Measurements from ENCODE around the gene ACTMAP. TPM values are rescaled to one million over a fixed set of nuclear protein-coding genes. Genes with fewer than 3 reads are reported as not detected.

The ACTMAP gene
- total RNA-seq, 1 donor from 2014 or later = 9.6 TPM

DNA sequence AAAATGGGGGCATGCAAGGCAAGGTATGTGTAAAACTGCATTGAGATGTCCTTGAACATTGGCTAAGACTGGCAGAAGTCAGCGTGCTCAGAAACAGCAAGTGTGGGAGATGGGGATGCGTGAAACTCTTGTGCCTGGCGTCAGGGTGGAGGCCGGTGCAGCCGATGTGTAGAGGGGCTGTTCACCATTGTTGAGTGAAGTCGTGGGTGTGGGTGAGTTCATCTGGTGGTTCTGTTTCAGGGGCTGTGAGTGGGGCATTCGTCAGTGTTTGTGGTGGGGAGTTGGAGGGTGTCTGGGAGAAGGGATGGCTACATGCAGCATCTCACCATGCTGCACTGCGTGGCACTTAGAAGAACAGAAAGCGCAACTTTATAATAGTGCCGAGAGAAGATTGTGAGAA lies 13.7 kb upstream of the ACTMAP start:
- H3K36me3 Mint-ChIP-seq (ENCODE audit: low read depth, unreplicated experiment) = peaks cover 30% of the 10 kb centered on the region
- no peak for TF ChIP-seq EZH2 (IDR thresholded peaks at IDR 0.05; ENCODE audit: insufficient read depth, low read length)
- TF ChIP-seq, protein P1, sequence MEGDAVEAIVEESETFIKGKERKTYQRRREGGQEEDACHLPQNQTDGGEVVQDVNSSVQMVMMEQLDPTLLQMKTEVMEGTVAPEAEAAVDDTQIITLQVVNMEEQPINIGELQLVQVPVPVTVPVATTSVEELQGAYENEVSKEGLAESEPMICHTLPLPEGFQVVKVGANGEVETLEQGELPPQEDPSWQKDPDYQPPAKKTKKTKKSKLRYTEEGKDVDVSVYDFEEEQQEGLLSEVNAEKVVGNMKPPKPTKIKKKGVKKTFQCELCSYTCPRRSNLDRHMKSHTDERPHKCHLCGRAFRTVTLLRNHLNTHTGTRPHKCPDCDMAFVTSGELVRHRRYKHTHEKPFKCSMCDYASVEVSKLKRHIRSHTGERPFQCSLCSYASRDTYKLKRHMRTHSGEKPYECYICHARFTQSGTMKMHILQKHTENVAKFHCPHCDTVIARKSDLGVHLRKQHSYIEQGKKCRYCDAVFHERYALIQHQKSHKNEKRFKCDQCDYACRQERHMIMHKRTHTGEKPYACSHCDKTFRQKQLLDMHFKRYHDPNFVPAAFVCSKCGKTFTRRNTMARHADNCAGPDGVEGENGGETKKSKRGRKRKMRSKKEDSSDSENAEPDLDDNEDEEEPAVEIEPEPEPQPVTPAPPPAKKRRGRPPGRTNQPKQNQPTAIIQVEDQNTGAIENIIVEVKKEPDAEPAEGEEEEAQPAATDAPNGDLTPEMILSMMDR (IDR thresholded peaks at IDR 0.05; ENCODE audit: insufficient read depth, low read depth, low read length) = no peak
- no peaks in the 10 kb centered on the region for H3K9me3 ChIP-seq (ENCODE audit: insufficient read depth, low read depth, low read length)
- H3K36me3 ChIP-seq (ENCODE audit: insufficient read depth, low read length) = peaks cover 51% of the 10 kb centered on the region
- no peak overlapping the region for H2AFZ ChIP-seq (ENCODE audit: low read depth, low read length)
- H3K27me3 Mint-ChIP-seq (ENCODE audit: low read depth, unreplicated experiment) = no peaks in the 10 kb centered on the region
- H3K9ac ChIP-seq (ENCODE audit: low read length) = no peak overlapping the region
- H3K27ac Mint-ChIP-seq (ENCODE audit: unreplicated experiment) = no peak overlapping the region
- peaks cover 7% of the 10 kb centered on the region for H3K4me1 ChIP-seq (ENCODE audit: insufficient read depth, low read length)
- H3K4me3 Mint-ChIP-seq (ENCODE audit: unreplicated experiment) = no peak overlapping the region
- no peak overlapping the region for H3K4me3 ChIP-seq (ENCODE audit: insufficient read depth, low read depth, low read length)
- DNase-seq (ENCODE audit: low read depth) (no peak), FAIRE-seq (no peak)
- H3K27ac ChIP-seq (ENCODE audit: low read depth, low read length) = no peak overlapping the region
- peaks cover 6% of the 10 kb centered on the region for H3K4me1 Mint-ChIP-seq (ENCODE audit: low read depth, unreplicated experiment)
- H3K27me3 ChIP-seq (ENCODE audit: insufficient read depth, low read length) = no peaks in the 10 kb centered on the region
- no peak overlapping the region for H3K4me2 ChIP-seq (ENCODE audit: low read length)
- H4K20me1 ChIP-seq (ENCODE audit: insufficient read depth, low read length) = peaks cover 61% of the 10 kb centered on the region
- no peaks in the 10 kb centered on the region for H3K9me3 Mint-ChIP-seq (ENCODE audit: unreplicated experiment)
- peaks cover 36% of the 10 kb centered on the region for H3K79me2 ChIP-seq (ENCODE audit: insufficient read depth, low read length)

DNA sequence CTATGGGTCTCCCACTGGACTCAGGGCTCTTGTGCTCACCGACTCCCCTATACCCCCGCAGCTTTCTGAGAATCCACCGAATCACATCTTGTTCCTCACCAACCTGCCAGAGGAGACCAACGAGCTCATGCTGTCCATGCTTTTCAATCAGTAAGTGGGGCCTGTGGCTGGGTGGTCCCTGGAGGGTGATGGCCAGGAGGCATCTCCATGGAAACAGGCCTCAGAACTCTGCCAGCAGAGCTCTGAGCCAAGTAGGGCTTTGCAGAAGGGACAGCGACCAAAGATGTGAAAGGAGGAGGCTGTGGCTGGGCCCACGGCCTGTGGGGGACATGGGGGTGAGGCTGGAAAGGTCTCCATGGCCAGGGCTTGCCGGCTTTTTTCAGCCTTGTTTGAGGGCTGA lies 13.2 kb upstream of the ACTMAP start:
- Histone ChIP-seq H3K27me3 (ENCODE audit: insufficient read depth, low read length) (no peaks in the 10 kb centered on the region), H3K4me1 (ENCODE audit: insufficient read depth, low read length) (peaks cover 7% of the 10 kb centered on the region), H2AFZ (ENCODE audit: low read depth, low read length) (no peak overlapping the region), H3K4me2 (ENCODE audit: low read length) (no peak overlapping the region), H3K36me3 (ENCODE audit: insufficient read depth, low read length) (peaks cover 51% of the 10 kb centered on the region), H3K4me3 (ENCODE audit: insufficient read depth, low read depth, low read length) (no peak overlapping the region), H3K9me3 (ENCODE audit: insufficient read depth, low read depth, low read length) (no peaks in the 10 kb centered on the region), H4K20me1 (ENCODE audit: insufficient read depth, low read length) (peaks cover 63% of the 10 kb centered on the region), H3K27ac (ENCODE audit: low read depth, low read length) (no peak overlapping the region), H3K79me2 (ENCODE audit: insufficient read depth, low read length) (peaks cover 40% of the 10 kb centered on the region), H3K9ac (ENCODE audit: low read length) (no peak overlapping the region)
- DNase-seq (ENCODE audit: low read depth) (no peak), FAIRE-seq (no peak)
- TF ChIP-seq, protein P1 (IDR thresholded peaks at IDR 0.05; ENCODE audit: insufficient read depth, low read depth, low read length) = no peak
- TF ChIP-seq EZH2 (IDR thresholded peaks at IDR 0.05; ENCODE audit: insufficient read depth, low read length) = no peak
- H3K4me3 Mint-ChIP-seq (ENCODE audit: unreplicated experiment) = no peak overlapping the region
- H3K27ac Mint-ChIP-seq (ENCODE audit: unreplicated experiment) = no peak overlapping the region
- H3K4me1 Mint-ChIP-seq (ENCODE audit: low read depth, unreplicated experiment) = peaks cover 6% of the 10 kb centered on the region
- no peaks in the 10 kb centered on the region for H3K9me3 Mint-ChIP-seq (ENCODE audit: unreplicated experiment)
- H3K27me3 Mint-ChIP-seq (ENCODE audit: low read depth, unreplicated experiment) = no peaks in the 10 kb centered on the region
- peaks cover 30% of the 10 kb centered on the region for H3K36me3 Mint-ChIP-seq (ENCODE audit: low read depth, unreplicated experiment)

DNA sequence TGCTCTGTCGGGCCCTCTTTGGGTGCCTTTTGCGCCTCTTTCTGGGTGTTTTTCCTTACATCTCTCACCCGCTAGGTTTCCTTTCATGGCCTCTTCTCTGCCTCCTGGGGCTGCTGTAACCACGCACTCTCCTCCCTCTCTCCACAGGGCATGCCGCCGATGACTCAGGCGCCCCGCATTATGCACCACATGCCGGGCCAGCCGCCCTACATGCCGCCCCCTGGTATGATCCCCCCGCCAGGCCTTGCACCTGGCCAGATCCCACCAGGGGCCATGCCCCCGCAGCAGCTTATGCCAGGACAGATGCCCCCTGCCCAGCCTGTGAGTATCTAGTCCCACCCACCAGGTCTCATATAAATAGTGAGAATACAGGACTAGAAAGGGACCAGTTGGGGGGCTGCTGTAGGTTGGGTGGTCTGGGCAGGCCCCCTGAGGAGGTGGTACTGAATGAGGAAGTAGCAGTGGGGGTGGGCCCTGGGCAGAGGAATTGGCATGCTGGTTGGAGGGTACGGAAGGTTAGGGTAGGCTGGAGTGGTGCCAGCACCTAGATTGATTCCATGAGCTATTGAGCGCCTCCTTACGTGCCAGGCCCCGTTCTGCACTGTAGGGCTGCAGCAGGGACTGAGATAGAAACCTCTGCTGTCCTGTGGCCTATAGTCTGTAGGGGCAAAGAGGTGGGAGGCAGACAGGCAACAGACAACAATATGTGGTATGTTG lies 12.6 kb upstream of the ACTMAP start:
- Mint-ChIP-seq H3K27me3 (ENCODE audit: low read depth, unreplicated experiment) (no peaks in the 10 kb centered on the region), H3K9me3 (ENCODE audit: unreplicated experiment) (no peaks in the 10 kb centered on the region), H3K4me1 (ENCODE audit: low read depth, unreplicated experiment) (peaks cover 6% of the 10 kb centered on the region), H3K36me3 (ENCODE audit: low read depth, unreplicated experiment) (peaks cover 33% of the 10 kb centered on the region), H3K27ac (ENCODE audit: unreplicated experiment) (no peak overlapping the region), H3K4me3 (ENCODE audit: unreplicated experiment) (no peak overlapping the region)
- Histone ChIP-seq H3K9ac (ENCODE audit: low read length) (peak overlapping the region; percentile 54), H3K9me3 (ENCODE audit: insufficient read depth, low read depth, low read length) (no peaks in the 10 kb centered on the region), H3K79me2 (ENCODE audit: insufficient read depth, low read length) (peaks cover 45% of the 10 kb centered on the region), H3K4me2 (ENCODE audit: low read length) (peak overlapping the region; percentile 29), H3K27ac (ENCODE audit: low read depth, low read length) (no peak overlapping the region), H4K20me1 (ENCODE audit: insufficient read depth, low read length) (peaks cover 69% of the 10 kb centered on the region), H2AFZ (ENCODE audit: low read depth, low read length) (no peak overlapping the region), H3K36me3 (ENCODE audit: insufficient read depth, low read length) (peaks cover 56% of the 10 kb centered on the region), H3K4me3 (ENCODE audit: insufficient read depth, low read depth, low read length) (no peak overlapping the region), H3K4me1 (ENCODE audit: insufficient read depth, low read length) (peaks cover 7% of the 10 kb centered on the region), H3K27me3 (ENCODE audit: insufficient read depth, low read length) (no peaks in the 10 kb centered on the region)
- DNase-seq (ENCODE audit: low read depth) (peak; percentile 34), FAIRE-seq (no peak)
- TF ChIP-seq, protein P1 (IDR thresholded peaks at IDR 0.05; ENCODE audit: insufficient read depth, low read depth, low read length) = no peak
- no peak for TF ChIP-seq EZH2 (IDR thresholded peaks at IDR 0.05; ENCODE audit: insufficient read depth, low read length)

All from astrocyte (in vitro differentiated cells and primary cell).